Natural killer cell treated with Interleukin-12 subunit alpha and Interleukin-12 subunit beta and Interleukin-15 and Interleukin-18, amount 100 ng/mL, for 72 hours (primary cell): ENCODE data around the gene ZDHHC11B. TPM values are rescaled to one million over a fixed set of nuclear protein-coding genes. Genes with fewer than 3 reads are reported as not detected.
A peak's percentile ranks its signal among the peaks of the same experiment; 100 is the strongest.

Source experiments
- ATAC-seq, 2 donors: fragments of 150-1000 bp; cut with Tn5 transposase in 1 of 2; sonication (Bioruptor Pico), chemical (Tn5 transposase) in 1 of 2; 2 replicates each; pipeline ENCODE4 v1.10.0; 2021
- DNase-seq: peaks from one replicate; pipeline ENCODE4 v3.0.0; 2022; ENCODE audit warnings: low spot score
- H3K27ac Mint-ChIP-seq, 2 donors: 1 replicate in 1 of 2; 2 replicates in 1 of 2; pipeline ENCODE4 v1.8.0; 2022; ENCODE audit warnings: mixed read lengths in 2 of 2, mild to moderate bottlenecking in 1 of 2, moderate library complexity in 1 of 2
- H3K27me3 Mint-ChIP-seq, 2 donors: 1 replicate in 1 of 2; 2 replicates in 1 of 2; pipeline ENCODE4 v1.8.0; 2022; ENCODE audit warnings: mixed read lengths in 2 of 2
- H3K36me3 Mint-ChIP-seq: one replicate; pipeline ENCODE4 v1.8.0; 2022; ENCODE audit warnings: mixed read lengths
- H3K4me1 Mint-ChIP-seq, 2 donors: 1 replicate in 1 of 2; 2 replicates in 1 of 2; pipeline ENCODE4 v1.8.0; 2022; ENCODE audit warnings: low read depth in 2 of 2, mixed read lengths in 2 of 2, mild to moderate bottlenecking in 1 of 2
- H3K4me3 Mint-ChIP-seq: one replicate; pipeline ENCODE4 v1.8.0; 2022; ENCODE audit warnings: mixed read lengths
- H3K9me3 Mint-ChIP-seq: 2 replicates; pipeline ENCODE4 v1.8.0; 2022; ENCODE audit warnings: mixed read lengths
- total RNA-seq, 2 donors: library from RNA; stranded (reverse); gene quantifications; one replicate each; pipeline ENCODE4 v1.2.3, GENCODE V29; 2022

The ZDHHC11B gene
- total RNA-seq, 2 donors from 2014 or later, result 1.2 TPM; not detected in 1

DNA sequence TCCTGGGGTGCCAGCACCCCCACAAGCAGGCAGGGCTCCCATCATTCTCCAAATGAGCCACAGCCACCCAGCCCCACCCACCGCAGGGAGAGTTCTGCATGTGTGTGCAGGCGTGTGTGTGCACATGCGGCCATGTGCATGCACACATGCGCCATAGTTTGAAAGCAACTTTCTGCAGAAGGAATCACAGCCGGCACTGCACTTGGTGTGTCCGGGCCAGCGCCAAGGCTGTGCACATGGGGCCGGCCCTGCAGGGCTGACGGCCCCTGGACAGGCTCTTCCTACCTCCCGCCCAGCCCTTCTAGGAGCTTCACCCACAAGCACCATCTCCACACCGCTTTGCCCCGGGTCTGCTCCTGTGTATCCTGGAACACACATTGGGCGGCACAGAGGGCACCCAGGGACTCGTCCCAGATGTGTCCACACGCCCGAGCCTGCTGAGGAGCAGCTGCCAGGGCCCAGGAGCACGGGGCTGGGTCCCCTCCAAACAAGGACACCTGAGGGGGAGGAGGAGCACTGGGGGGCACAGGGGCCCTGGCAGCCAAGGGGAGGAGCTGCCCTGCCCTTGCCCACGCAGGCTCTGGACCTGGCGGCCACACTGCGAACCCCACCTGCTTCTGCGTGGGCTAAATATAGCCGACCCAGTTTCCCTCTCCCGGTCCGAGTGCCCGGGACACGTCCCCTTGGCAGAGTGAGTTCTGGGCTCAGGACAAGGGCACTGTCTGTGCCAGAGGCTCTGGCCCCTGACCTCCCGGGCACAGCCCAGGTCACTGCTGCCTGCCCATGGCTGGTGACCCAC is 110.5 kb downstream of the ZDHHC11B start:
- no peak for ATAC-seq
- H3K4me3 Mint-ChIP-seq, result no peak overlapping the region
- H3K4me1 Mint-ChIP-seq, result peaks cover 0 to 5% of the 10 kb centered on the region in 2 donors
- H3K9me3 Mint-ChIP-seq, result no peaks in the 10 kb centered on the region
- H3K27me3 Mint-ChIP-seq, result peaks cover 0 to 4% of the 10 kb centered on the region in 2 donors
- H3K27ac Mint-ChIP-seq, result no peak overlapping the region
- no peak for DNase-seq
- no peaks in the 10 kb centered on the region for H3K36me3 Mint-ChIP-seq

DNA sequence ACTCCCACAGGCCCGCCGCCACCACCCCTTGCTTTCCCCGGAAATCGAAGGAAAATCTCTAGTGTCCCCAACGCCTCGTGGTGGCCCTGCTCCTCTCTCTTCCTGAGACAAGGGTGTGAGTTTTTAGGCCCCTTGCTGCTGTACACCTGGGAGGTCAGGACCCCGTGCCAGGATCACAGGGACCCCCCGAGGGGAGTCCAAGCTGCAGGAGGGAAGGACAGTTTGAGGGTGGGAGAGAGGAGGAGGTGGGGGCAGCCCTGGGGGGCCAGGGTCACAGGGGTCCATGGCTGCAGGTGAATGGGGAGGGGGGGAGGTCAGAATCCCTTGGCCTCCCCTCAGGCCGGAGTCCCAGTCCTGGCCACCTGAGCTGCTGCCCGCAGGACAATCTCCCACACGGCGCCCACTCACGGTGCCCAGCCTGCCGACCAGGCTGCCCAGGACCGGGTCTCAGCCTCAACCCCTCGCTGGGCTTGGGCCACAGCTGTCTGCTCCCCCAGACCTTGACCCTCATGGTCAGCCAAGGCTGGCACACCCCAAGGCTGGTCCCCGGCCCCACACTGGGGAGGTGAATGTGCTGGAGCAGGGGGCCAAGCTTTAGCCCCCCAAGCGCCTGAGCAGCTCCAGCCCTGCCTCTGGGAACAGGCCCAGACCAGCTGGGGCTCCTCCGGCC is 111.2 kb downstream of the ZDHHC11B start:
- Mint-ChIP-seq H3K4me1 (peaks cover 0 to 5% of the 10 kb centered on the region in 2 donors), H3K4me3 (no peak overlapping the region), H3K27ac (no peak overlapping the region), H3K36me3 (no peaks in the 10 kb centered on the region), H3K27me3 (peaks cover 0 to 4% of the 10 kb centered on the region in 2 donors), H3K9me3 (no peaks in the 10 kb centered on the region)
- ATAC-seq (no peak), DNase-seq (no peak)

DNA sequence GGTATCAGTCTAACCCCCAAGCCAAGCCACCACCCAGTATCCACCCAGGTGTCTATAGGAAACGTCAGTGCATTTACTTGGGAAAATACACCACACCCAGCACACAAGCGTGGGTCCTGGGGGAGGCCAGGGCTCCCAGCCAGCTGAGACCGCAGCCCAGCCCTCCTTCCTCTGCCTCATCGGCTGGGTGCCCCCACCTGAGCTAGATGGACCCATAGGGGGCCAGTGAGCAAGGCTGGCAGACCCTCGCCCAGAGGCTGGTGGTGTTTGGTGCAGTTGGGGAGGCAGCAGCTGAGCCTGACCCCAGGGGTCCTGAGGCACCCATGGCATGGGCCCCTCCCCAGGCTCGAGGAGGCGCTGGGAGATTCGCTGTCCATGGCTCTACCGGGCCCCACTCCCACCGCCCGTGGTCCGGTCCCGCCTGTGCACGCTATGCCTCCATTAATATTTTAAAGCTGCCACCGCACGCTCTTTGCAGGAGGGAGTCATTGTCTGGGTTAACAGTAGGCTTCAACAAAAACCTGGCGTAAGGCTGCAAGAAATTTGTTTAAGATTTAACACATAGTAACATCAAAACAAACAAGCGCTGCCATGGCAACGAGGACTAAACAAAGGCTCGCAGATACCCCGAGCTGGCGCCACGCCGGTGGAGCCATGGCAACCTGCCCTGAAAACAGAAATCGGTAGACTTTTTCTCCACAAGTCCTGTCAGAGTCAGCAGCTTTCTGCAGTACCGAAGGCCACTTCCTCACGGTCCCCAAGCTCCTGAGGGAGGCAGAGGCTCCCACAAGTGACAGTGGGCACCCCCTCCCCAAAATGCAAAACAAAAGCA is 112.0 kb downstream of the ZDHHC11B start:
- no peak for DNase-seq
- ATAC-seq, result no peak
- H3K27ac Mint-ChIP-seq, result no peak overlapping the region
- H3K36me3 Mint-ChIP-seq, result peaks cover 2% of the 10 kb centered on the region
- H3K27me3 Mint-ChIP-seq, result peaks cover 0 to 4% of the 10 kb centered on the region in 2 donors
- no peaks in the 10 kb centered on the region for H3K9me3 Mint-ChIP-seq
- H3K4me3 Mint-ChIP-seq, result no peak overlapping the region
- peaks cover 0 to 6% of the 10 kb centered on the region in 2 donors for H3K4me1 Mint-ChIP-seq

DNA sequence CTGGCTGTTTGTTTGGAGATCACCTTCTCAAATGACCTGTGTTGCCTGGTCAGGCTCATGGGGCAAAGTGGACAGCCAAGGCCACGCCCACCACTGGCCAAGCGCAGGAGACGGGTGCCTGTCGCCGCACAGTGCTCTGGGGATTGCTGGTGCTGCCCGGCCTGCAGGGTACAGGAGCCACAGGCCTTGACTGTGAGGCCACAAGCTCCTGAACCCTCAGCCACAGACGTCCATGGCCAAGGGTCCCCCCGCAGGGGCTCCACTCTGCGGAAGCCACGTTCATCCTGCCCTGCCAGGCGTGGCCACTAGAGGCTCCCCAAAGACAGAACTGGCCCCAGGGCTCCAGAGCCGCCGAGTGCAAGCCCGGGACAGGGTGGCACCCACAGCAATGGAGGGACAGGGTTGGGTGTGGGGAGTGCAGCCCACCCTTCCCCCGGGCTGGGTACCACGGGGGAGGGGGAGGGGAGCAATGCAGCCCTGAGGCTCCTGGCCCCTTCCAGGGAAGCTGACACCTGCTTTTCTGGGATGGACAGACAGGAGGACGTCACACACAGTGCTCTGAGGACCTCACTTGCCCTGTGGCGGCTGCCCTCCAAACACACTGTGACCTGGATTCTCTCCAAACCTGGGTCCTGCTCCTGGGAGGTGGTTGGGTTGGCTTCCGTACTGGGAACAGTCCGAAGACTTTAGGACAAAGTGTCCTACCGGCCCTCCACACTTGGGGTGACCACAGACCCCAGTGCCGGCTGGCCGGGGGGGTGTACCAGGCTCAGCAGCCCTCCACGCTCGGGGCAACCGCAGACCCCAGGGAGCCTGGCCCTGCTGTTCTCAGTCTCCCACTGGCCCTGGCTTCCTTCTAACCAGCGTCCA is 112.8 kb downstream of the ZDHHC11B start:
- Mint-ChIP-seq H3K4me3 (no peak overlapping the region), H3K9me3 (no peaks in the 10 kb centered on the region), H3K4me1 (peaks cover 0 to 8% of the 10 kb centered on the region in 2 donors), H3K27ac (no peak overlapping the region), H3K27me3 (peaks cover 0 to 4% of the 10 kb centered on the region in 2 donors), H3K36me3 (peaks cover 8% of the 10 kb centered on the region)
- DNase-seq, result peak; percentile 60
- peak; percentile 73 to 76 for ATAC-seq

DNA sequence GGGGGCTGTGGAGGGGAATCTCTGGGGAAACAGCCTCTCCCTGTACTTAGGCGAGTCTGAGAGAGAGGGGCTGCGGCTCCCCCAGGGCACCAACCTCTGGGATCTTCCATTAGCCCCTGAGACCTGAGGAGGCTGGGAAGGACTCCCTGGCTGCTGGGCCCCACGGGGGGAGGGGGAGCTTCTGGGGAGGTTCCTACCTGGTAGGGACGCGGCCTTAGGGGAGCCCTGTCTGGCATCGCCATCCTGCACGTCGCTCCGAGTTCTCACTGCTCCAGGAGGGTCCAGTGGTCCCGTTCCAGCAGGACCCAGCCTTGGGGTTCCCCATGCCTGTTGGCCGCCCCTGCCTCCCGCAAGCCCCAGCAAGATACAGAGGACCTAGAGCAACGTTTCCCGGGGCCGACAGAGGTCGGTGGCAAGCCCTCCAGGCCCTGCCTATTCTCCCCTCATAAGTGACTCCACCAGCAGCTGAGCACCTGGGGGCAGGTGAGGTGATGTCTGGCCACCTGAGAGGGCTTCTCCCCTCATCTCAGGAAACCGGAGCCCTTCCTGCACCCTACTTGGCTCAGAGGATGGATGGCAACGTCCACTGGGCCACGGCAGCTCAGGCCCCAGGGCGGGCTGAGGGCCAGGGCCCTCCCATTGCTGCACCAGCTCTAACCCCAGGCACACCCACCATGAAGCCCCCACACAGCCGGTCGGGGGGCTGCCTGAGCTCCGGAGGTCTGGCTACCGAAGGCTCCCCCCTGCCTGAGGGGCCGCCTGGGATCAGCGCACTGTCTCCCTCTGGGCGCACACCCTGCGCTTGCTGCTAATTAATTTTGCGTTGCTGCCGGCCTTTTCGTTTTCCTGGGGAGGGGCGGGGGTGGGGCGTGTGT is 113.9 kb downstream of the ZDHHC11B start:
- Mint-ChIP-seq H3K9me3 (no peaks in the 10 kb centered on the region), H3K4me1 (peaks cover 0 to 8% of the 10 kb centered on the region in 2 donors), H3K27me3 (peaks cover 0 to 4% of the 10 kb centered on the region in 2 donors), H3K4me3 (no peak overlapping the region), H3K36me3 (peaks cover 8% of the 10 kb centered on the region), H3K27ac (no peak overlapping the region)
- no peak for DNase-seq
- ATAC-seq, result no peak

DNA sequence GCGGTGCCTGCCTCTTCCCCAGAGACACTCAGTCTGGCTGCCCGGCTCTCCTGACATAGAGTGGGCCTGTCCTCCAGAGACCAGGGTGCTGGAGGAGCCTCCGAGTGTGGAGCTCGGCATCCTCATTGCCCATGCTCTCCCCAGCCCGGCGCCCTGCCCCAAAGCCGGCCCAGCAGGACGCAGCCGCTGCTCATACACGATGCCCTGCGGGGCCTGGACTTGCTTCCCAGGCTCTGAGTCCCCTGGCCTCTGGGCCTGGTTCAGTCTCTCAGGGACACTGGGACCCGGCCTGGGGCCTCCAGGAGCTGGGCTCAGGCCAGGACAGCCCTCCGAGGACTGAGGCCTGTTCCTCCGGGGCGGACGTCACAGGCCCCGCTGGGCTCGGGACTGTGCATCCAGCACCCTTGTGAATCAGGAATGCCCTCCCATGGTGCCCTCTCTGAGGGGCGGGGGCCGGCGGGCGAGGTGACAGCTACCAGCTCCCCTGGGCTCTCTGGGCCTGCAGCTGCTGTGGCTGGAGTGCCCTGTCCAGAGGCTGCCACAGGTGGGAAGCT is 114.6 kb downstream of the ZDHHC11B start:
- Mint-ChIP-seq H3K27me3 (peaks cover 0 to 4% of the 10 kb centered on the region in 2 donors), H3K9me3 (no peaks in the 10 kb centered on the region), H3K4me1 (peaks cover 0 to 8% of the 10 kb centered on the region in 2 donors), H3K27ac (no peak overlapping the region), H3K36me3 (peaks cover 8% of the 10 kb centered on the region), H3K4me3 (no peak overlapping the region)
- DNase-seq (no peak), ATAC-seq (no peak)

DNA sequence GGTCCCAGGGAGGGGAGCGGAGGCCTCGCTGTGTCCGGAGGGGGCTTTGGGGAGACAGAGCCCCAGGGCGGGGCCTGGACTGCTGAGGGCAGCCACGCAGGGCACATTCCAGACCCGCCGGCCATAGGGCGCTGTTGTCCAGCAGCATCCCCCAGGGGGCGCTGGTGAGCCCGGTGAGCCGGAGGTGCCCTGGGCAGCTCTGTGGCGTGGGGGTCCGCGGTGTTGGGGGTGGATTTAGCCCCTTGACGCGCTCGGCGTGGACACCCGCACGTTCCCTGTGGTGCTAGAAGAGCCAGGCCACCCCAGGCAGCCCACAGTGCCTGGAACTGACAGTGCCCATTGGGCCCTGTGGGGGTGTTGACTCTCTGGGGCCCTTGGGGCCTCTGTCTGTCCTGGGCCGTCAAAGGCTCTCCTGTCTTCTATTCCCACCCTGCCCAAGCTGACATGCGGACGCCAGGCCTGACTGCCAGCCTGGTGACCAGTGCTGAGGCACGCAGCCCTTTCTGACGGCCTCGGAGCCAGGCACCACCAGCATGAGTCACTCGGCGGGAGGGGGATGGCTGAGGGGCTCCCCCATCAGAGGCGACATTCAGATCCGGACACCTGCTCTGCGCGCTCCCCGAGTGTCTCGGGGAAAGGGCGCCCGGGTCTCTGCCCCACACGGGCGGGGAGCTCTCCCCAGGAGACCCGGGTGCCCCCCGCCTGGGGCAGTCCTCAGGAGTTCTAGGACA is 115.3 kb downstream of the ZDHHC11B start:
- Mint-ChIP-seq H3K4me3 (no peak overlapping the region), H3K4me1 (peaks cover 0 to 8% of the 10 kb centered on the region in 2 donors), H3K9me3 (no peaks in the 10 kb centered on the region), H3K27me3 (peaks cover 0 to 4% of the 10 kb centered on the region in 2 donors), H3K36me3 (peaks cover 8% of the 10 kb centered on the region), H3K27ac (no peak overlapping the region)
- DNase-seq (no peak), ATAC-seq (peak in 1 of 2 donors; percentile 57)

DNA sequence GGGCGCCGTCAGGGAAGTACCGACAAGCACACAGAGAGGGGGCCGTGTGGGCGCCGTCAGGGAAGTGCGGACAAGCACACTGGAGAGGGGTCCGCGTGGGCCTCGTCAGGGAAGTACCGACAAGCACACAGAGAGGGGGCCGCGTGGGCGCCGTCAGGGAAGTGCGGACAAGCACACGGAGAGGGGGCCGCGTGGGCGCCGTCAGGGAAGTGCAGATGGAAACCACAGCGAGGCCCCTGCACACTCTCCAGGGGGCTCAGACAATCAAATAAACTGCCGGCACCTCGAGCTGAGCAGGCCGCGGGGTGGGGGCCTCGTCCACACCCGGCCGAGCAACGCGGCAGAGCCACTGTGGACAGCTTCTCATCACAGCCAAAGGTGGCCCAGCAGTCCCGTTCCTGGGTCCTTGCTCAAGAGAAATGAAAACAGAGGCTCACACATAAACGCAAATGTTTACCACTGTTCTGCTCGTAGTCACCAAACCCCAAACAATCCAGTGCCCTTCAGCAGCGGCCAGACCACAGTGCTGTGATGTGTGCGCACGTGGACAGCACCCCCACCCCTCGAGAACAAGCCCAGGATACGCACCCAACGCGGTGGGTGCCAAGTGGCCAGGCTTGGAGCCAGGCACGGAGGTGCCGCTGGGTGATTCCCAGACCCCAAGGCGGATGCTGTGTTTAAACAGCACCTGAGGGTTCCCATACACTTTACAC is 116.1 kb downstream of the ZDHHC11B start:
- Mint-ChIP-seq H3K27me3 (peaks cover 0 to 4% of the 10 kb centered on the region in 2 donors), H3K27ac (no peak overlapping the region), H3K9me3 (no peaks in the 10 kb centered on the region), H3K4me3 (no peak overlapping the region), H3K36me3 (peaks cover 8% of the 10 kb centered on the region), H3K4me1 (peaks cover 0 to 8% of the 10 kb centered on the region in 2 donors)
- ATAC-seq (no peak), DNase-seq (no peak)

DNA sequence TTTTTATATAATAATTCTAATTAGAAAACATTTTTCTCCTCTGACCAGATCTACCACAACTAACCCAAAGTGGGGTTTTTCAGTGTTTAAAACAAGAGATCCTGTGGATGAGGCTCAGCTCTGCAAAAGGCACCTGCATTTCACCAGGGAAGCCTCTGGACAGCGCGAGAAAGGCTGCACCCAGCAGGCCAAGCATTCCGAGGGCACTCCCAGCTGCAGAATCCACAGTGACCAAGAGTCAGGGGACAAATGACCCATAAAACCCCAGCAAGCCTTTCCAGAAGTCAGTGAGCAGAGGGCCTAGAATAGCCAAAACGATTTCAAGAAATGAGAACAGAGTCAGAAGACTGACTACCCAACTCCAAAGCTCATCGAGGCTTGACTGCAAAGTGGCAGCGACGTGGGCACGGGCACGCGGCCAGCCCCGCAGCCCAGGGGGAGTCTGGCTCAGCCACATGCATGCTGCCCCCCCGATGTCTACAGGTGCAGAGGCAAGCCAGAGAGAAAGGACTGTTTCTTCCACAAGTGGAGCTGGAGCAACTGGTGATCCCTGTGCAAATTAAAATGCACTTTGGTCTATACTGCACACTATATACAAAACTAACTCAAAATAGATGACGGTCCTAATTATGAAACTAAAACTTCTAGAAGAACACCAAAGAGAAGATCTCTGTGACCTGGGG is 117.6 kb downstream of the ZDHHC11B start:
- Mint-ChIP-seq H3K27me3 (no peaks in the 10 kb centered on the region), H3K9me3 (no peaks in the 10 kb centered on the region), H3K36me3 (peaks cover 8% of the 10 kb centered on the region), H3K4me1 (peaks cover 0 to 3% of the 10 kb centered on the region in 2 donors), H3K4me3 (no peak overlapping the region), H3K27ac (no peak overlapping the region)
- no peak for ATAC-seq
- DNase-seq, result no peak

DNA sequence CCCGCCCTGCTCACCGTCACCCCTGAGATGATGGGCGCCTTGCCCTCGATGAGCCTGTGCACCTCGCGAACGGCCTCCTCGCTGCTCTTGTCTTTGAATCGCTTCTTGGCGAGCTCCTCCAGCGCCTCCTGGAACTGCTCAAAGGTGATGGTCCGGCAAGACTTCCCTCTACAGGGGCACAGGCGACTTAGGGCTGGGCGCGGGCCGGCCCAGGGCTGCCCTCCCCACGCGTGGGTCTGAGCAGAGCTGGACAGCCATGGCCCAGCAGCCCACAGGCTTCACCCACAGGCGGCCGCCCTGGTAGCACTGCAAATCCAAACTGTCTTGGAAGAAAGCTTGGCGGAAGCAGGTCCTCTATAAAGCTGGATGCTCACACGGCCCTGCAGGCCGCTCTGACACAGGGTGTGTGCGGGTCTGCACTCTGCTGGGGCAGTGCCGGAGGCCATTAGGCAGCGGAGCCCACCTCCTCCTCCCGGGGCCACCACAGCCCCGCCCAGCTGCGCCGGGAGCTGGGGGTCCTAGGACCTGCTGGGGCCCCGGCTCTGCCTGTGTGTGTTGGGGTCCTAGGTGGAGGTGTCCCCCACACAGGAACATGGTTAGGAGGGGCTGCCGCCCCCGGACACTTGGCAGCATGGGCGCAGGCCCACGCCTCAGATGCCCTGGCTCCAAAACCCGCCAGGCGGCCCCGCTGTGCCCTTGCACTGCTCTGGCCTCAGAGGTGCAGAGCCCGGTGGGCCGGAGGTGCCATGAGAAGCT is 118.4 kb downstream of the ZDHHC11B start:
- Mint-ChIP-seq H3K27ac (no peak overlapping the region), H3K9me3 (no peaks in the 10 kb centered on the region), H3K36me3 (peaks cover 11% of the 10 kb centered on the region), H3K4me1 (peaks cover 0 to 3% of the 10 kb centered on the region in 2 donors), H3K27me3 (no peaks in the 10 kb centered on the region), H3K4me3 (no peak overlapping the region)
- DNase-seq, result no peak
- ATAC-seq, result no peak
